ENCODE data around the gene NUP210L. TPM values are rescaled to one million over a fixed set of nuclear protein-coding genes. Genes with fewer than 3 reads are reported as not detected.

NUP210L gene
- total and polyA plus RNA-seq, 9 of the 15 experiments (the other 6 are each of a cell fraction or from before 2014, with no cell fraction given), result 0.01 to 0.04 TPM; not detected in 7

DNA sequence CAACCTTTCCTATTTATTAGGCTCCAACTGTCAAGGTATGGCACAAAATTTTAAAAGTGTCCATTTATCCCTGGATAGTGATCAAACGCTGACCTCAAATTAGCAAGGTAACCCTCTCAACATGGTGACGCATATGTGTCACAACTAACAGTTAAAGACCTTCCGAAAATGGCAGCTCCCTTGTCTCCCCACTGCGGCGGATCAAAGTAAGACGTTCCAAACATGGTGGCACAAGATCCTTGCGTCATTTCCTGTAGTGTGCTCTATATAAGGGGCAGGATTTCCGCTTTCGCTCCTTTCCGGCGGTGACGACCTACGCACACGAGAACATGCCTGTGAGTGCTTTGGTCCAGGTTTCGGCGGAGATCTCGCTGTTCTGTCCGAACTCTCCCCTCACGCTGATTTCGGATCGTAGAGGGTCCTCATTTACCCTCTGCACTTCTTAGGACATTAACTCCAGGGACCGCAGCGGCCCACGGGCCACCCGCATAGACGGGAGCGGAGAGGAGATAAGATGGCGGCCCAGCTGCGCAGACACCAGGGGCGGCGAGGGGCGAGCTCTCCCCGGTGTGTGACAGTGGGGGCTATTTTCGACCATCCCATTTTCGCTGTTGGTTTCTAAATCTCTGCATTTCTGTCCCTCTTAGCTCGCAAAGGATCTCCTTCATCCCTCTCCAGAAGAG lies 164.3 kb downstream of the NUP210L start, which contains the start of gene RPS27 (continued):
- TF ChIP-seq, protein P1, sequence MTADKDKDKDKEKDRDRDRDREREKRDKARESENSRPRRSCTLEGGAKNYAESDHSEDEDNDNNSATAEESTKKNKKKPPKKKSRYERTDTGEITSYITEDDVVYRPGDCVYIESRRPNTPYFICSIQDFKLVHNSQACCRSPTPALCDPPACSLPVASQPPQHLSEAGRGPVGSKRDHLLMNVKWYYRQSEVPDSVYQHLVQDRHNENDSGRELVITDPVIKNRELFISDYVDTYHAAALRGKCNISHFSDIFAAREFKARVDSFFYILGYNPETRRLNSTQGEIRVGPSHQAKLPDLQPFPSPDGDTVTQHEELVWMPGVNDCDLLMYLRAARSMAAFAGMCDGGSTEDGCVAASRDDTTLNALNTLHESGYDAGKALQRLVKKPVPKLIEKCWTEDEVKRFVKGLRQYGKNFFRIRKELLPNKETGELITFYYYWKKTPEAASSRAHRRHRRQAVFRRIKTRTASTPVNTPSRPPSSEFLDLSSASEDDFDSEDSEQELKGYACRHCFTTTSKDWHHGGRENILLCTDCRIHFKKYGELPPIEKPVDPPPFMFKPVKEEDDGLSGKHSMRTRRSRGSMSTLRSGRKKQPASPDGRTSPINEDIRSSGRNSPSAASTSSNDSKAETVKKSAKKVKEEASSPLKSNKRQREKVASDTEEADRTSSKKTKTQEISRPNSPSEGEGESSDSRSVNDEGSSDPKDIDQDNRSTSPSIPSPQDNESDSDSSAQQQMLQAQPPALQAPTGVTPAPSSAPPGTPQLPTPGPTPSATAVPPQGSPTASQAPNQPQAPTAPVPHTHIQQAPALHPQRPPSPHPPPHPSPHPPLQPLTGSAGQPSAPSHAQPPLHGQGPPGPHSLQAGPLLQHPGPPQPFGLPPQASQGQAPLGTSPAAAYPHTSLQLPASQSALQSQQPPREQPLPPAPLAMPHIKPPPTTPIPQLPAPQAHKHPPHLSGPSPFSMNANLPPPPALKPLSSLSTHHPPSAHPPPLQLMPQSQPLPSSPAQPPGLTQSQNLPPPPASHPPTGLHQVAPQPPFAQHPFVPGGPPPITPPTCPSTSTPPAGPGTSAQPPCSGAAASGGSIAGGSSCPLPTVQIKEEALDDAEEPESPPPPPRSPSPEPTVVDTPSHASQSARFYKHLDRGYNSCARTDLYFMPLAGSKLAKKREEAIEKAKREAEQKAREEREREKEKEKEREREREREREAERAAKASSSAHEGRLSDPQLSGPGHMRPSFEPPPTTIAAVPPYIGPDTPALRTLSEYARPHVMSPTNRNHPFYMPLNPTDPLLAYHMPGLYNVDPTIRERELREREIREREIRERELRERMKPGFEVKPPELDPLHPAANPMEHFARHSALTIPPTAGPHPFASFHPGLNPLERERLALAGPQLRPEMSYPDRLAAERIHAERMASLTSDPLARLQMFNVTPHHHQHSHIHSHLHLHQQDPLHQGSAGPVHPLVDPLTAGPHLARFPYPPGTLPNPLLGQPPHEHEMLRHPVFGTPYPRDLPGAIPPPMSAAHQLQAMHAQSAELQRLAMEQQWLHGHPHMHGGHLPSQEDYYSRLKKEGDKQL (CRISPR knock-in tag; IDR thresholded peaks at IDR 0.05; ENCODE audit: borderline replicate concordance), result no peak
- TF ChIP-seq SNRNP70 (optimal IDR thresholded peaks at IDR 0.05; ENCODE audit: low read depth, low read length), result no peak
- no peak; the same call in 1 of the 2 replicates for TF ChIP-seq FOXO4 (CRISPR knock-in tag; IDR thresholded peaks at IDR 0.05)
- TF ChIP-seq NFE2 (IDR thresholded peaks at IDR 0.05; ENCODE audit: low read depth), result no peak
- peak; percentile 44; the same call in 1 of the 2 replicates for TF ChIP-seq KLF6 (CRISPR knock-in tag; IDR thresholded peaks at IDR 0.05; ENCODE audit: borderline replicate concordance)
- peak; percentile 93 for TF ChIP-seq CREB1 (IDR thresholded peaks at IDR 0.05)
- TF ChIP-seq CREB1 (CRISPR knock-in tag; IDR thresholded peaks at IDR 0.05), result peak; percentile 94
- peak; percentile 82 for TF ChIP-seq NEUROD1 (IDR thresholded peaks at IDR 0.05; ENCODE audit: borderline replicate concordance, low read depth, low read length, partially characterized antibody)
- TF ChIP-seq TRIM24 (IDR thresholded peaks at IDR 0.05), result 0 out of 4 replicates have a peak, but pooled peaks of 1 of the 2 experiments have one; percentile 45
- no peak for TF ChIP-seq ZBTB2 (IDR thresholded peaks at IDR 0.05)
- TF ChIP-seq, protein P2, sequence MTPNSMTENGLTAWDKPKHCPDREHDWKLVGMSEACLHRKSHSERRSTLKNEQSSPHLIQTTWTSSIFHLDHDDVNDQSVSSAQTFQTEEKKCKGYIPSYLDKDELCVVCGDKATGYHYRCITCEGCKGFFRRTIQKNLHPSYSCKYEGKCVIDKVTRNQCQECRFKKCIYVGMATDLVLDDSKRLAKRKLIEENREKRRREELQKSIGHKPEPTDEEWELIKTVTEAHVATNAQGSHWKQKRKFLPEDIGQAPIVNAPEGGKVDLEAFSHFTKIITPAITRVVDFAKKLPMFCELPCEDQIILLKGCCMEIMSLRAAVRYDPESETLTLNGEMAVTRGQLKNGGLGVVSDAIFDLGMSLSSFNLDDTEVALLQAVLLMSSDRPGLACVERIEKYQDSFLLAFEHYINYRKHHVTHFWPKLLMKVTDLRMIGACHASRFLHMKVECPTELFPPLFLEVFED (CRISPR knock-in tag; conservative IDR thresholded peaks at IDR 0.05), result peak; percentile 66; the same call in 1 of the 2 replicates
- no peak for TF ChIP-seq BRF1 (IDR thresholded peaks at IDR 0.05; ENCODE audit: borderline replicate concordance, extremely low read depth, insufficient read length)
- TF ChIP-seq, protein P3, sequence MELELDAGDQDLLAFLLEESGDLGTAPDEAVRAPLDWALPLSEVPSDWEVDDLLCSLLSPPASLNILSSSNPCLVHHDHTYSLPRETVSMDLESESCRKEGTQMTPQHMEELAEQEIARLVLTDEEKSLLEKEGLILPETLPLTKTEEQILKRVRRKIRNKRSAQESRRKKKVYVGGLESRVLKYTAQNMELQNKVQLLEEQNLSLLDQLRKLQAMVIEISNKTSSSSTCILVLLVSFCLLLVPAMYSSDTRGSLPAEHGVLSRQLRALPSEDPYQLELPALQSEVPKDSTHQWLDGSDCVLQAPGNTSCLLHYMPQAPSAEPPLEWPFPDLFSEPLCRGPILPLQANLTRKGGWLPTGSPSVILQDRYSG (tag; conservative IDR thresholded peaks at IDR 0.05; ENCODE audit: low read depth), result peak; percentile 83
- no peak for TF ChIP-seq ZKSCAN8 (CRISPR knock-in tag; IDR thresholded peaks at IDR 0.05)
- no peak for TF ChIP-seq MEF2A (IDR thresholded peaks at IDR 0.05; ENCODE audit: control insufficient read depth, low read depth, low read length)
- TF ChIP-seq, protein P4, sequence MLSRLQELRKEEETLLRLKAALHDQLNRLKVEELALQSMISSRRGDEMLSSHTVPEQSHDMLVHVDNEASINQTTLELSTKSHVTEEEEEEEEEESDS (CRISPR knock-in tag; IDR thresholded peaks at IDR 0.05), result no peak

Measured in K562 (cell line).